ENCODE data around the gene PLEKHJ1.

PLEKHJ1 gene

DNA sequence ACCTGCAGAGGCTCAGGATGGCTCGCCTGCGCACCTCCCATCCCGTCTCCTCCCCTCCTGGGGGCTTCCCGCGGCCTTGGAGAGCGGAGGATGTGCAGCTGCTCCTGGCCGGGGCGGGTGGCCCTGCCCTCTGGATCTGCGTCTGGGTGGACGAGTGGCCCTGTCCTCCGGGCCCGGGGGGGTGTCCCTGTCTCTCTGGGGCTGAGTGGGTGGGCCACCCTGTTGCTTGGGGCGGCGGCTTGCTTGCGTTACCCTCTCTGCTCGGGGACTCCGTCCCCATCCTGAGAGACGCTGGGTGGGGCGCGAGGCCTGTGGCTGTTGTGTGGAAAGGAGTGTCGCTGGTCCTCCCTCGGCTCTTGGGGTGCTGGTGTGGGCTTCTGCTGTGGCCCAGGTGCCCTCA is 37.8 kb downstream of the PLEKHJ1 start:
- no peak for DNase-seq (ENCODE audit: low read depth in 3 of 3)

- no peak for DNase-seq (ENCODE audit: low read depth in 3 of 3)
These were observed 38.9 kb downstream of the PLEKHJ1 start for GRCh38 chr19:2197270-2197669.

- no peak for DNase-seq (ENCODE audit: low read depth in 3 of 3)
These were observed 40.2 kb downstream of the PLEKHJ1 start for GRCh38 chr19:2195914-2196313.

DNA sequence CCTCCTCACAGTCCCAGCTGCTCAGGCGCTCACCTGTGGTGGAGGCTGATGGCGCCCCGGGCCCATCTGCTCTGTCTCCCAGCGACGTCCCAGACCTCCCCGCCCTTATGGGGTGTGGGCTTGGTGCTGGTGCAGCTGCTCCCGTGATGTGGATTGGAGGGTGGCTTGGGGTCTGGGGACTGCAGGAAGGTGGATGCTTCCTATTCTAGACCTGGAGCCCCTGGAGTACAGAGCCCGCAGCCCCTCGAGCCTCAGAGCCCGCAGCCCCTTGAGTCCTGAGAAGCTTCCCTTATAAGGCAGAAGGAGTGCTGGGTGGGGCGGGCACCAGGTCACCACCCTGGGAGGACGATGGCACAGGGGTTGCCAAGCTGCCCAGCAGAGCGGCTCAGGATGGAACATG is 40.8 kb downstream of the PLEKHJ1 start:
- no peak for DNase-seq (ENCODE audit: low read depth in 3 of 3)

DNA sequence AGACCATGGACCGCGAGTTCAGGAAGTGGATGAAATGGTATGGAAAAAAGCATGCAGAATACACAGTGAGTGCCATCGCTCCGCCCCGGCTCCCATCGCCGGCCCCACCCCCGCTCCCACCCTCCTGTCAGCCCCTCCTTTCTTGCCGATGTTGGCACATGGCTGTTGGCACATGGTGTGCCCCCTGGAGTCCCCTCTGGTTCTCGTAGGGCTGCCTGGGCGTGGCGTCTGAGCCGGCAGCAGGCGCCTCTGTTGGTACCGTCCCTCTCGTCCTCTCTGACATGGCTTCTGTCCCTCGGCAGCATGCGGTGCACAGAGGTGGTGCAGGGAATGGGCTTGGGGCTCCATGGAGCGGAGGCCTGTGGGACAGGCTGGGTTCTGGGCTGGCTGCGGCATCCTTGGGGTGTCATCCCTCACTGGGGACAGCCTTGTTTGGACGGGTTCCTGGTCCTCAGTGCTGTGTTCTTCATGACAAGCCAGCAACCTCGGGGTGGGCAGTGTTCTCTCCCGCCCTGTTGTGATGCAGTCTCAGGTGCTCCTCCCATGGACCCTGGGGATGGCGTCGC is 41.5 kb downstream of the PLEKHJ1 start:
- no peak for DNase-seq (ENCODE audit: low read depth in 3 of 3)

- DNase-seq (ENCODE audit: low read depth in 3 of 3), result no peak
These were observed 42.3 kb downstream of the PLEKHJ1 start for GRCh38 chr19:2193807-2194206.

GRCh38 chr19:2192862-2193261 is 43.3 kb downstream of the PLEKHJ1 start:
- no peak for DNase-seq (ENCODE audit: low read depth in 3 of 3)

DNA sequence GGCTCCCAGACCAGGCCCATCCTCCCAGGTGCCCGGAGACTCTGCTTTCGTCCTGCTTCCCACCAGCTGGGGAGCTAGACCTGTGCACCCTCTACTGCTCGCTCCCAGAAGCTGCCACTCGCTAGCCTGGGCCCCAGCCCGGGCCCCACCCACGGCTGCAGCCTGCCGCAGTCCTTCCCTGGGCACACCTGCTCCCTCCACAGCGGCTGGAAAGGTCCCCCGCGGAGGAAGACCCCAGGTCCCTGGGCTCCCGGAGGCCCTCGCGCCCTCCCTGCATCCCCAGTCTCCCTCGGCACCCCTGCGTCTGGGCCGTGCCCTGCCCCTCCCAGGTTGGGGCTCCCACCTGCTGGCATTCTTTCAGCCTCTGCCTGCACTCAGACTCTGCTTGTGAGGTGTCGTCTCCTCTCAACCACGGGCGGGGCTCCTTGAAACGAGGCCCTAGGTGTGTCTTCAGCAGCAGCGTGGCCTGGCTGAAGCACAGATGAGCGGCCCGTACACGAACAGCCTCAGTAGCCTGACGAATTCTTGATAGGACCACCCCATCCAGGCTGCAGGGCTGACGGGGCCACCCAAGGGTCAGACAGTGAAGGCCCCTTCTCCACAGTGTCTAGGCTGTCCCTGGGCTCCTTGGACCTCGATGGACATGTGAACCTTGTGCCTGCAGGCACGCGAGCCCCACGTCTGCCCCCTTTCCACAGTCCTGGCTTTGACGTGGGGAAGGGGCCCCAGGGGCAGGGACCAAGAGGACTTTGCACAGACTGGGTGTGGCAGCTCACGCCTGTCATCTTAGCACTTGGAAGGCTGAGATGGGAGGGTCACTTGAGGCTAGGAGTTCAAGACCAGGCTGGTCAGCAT is 44.4 kb downstream of the PLEKHJ1 start:
- no peak for DNase-seq (ENCODE audit: low read depth in 3 of 3)

DNA sequence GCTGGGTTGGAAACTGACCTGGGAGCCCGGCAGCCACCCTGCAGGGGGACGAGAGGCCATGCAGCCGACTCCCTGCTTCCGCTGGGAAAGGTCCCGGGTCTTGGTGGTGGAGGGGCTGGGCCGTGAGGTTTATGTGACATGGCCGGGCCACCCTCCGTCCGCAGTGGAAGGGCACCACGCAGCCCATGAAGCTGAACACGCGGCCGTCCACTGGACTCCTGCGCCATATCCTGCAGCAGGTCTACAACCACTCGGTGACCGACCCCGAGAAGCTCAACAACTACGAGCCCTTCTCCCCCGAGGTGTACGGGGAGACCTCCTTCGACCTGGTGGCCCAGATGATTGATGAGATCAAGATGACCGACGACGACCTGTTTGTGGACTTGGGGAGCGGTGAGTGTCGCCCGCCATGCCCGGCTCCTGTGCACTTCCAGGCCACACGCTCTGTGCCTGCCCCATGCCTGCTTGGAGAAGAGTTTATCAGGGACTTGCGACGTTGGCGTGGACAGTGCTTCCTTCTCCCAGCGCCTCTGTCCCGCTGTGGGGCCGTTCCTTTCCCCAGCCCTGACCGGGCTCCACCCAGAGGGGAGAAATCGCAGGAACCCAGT is 45.2 kb downstream of the PLEKHJ1 start:
- DNase-seq (ENCODE audit: low read depth in 3 of 3), result no peak

GRCh38 chr19:2189880-2190279 is 46.2 kb downstream of the PLEKHJ1 start:
- DNase-seq (ENCODE audit: low read depth in 3 of 3), result no peak

DNA sequence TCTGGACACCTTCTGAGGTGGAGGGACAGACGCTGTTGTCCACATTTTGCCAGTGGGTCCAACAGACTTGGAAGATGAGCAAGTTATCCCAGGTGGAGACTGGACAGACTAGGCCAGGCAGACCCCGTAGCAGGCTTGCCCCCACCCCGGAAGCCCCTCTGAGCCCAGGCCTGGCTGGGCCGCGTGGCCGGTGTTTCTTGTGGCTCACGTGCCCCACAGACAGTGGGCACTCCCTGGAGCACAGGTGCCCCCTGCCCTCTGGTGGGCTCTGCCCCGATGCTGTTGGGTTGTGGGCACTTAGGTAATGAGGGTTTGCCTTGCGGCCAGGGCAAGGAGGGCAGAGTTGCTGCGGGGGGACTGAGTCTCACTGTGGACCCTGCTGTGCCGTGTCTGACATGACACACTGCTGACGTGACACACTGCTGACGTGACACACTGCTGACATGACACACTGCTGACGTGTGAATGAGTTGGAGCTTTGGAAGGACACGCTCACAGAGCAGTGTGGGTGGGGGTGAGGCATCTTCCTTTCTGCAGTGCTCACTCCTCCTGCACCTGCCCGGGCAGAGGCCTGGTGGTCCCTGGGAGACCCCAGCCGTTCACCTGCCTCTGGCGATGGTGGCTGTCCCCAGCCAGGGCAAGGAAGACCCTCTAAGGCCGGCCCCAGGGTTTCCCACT is 47.3 kb downstream of the PLEKHJ1 start:
- DNase-seq (ENCODE audit: low read depth in 3 of 3), result peak in 1 of 3 donors; percentile 24

DNA sequence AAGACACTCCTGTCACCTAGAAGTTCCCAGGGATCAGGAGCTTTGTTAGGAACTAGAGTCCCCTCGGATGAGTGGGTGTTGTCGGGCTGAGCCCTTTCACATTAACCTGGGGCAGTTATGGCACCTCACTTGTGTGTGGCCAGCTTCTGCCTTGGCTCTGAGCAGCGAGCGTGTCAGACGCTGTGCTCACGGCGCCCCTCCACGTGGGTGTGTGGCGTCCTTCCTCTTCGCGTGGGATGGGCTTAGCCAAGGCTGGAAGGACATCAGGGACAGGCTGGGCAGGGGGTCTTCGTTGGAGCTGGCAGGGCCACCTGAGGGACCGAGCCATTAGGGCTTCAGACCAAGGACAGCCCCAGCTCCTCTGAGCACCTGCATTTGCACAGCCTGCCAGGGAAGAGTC is 49.0 kb downstream of the PLEKHJ1 start:
- no peak for DNase-seq (ENCODE audit: low read depth in 3 of 3)

GRCh38 chr19:2186071-2186846 is 49.9 kb downstream of the PLEKHJ1 start:
- DNase-seq (ENCODE audit: low read depth in 3 of 3), result no peak

- no peak for DNase-seq (ENCODE audit: low read depth in 3 of 3)
These were observed 50.4 kb downstream of the PLEKHJ1 start for GRCh38 chr19:2185734-2186070.

DNA sequence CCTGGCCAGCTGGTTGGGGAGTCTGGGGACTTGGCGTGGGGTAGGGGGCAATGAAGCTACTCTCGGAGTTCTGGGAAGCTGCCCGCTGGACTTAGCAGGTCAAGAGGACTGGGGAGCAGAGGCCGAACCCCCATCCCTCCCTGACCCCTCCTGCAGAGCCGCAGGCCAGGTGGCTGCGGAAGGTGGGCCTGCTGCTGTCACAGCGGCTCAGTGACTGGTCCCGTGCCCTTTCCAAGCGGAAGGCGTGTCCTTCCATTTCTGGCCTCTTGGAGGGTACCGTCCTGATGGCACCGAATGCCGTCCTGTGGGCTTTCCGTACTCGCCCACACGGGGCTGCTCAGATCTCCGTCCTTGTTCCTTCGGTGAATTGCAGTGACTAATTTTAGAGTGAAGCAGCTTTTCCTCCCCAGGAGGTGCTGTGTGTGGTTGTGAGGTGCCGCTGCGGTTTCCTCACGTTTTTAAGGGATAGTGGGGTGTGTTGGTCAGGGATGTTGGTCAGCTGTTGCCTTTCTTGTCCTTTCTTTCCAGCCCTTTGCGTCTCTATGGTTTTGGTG is 51.6 kb downstream of the PLEKHJ1 start:
- no peak for DNase-seq (ENCODE audit: low read depth in 3 of 3)
